ENCODE data around the gene NLRC5.

Gene NLRC5

GRCh38 chr16:57091200-57091974, 102.0 kb downstream of the NLRC5 start:
- TF ChIP-seq CTCF (IDR thresholded peaks at IDR 0.05), result no peak

GRCh38 chr16:57091975-57092785, 102.8 kb downstream of the NLRC5 start, which contains the start of gene CPNE2:
TSS of gene CPNE2 (plus strand) at chr16:57092583. CDS start at chr16:57110743, 18,160 bp downstream.
- TF ChIP-seq CTCF (IDR thresholded peaks at IDR 0.05), result no peak

GRCh38 chr16:57092786-57093411, 103.5 kb downstream of the NLRC5 start:
- peak; percentile 82 for TF ChIP-seq CTCF (IDR thresholded peaks at IDR 0.05)

DNA sequence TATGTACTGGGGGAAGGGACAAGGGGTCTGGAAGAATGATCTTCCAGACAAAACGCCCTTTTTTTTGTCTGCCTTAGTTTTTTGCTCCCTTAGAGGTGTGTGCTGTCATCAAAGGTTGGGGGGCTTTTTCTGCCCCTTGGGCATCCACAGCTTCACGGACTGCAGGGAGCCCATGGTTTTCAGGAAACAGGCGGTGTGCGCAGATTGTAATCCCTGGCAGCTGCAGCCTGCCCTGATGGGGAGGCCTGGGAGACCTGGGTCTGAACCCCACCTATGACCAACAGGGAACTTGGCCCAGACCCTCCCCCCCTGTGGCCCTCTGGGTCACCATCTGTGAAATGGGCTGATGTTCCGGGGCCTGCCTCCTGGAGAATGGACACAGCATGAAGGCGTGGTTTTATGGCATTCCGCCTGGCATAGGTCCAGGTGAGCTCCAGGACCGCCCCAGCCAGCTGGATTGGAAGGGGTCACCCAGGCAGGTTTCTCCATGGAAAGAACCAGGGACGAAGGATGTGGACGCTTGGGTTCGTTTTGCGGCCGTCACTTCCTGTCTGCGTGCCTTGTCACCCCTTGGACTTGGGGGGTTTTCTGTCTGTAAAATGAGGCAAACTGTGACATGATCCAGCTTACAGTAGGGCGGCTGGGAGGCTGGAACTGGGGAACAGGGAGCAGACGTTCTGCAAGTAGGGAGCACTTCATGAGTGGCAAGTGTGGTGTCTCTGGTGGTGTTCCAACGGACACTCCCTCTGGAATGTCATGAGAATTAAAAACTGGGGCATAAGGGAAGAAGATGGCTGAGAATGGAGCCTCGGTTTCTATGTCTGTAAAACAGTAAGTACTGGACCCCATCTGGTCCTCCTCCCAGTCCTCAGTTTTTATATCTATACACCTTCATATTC, 104.6 kb downstream of the NLRC5 start:
- TF ChIP-seq CTCF (IDR thresholded peaks at IDR 0.05), result no peak

- no peak for TF ChIP-seq CTCF (IDR thresholded peaks at IDR 0.05)
Measured at GRCh38 chr16:57094911-57095310, 105.6 kb downstream of the NLRC5 start.

DNA sequence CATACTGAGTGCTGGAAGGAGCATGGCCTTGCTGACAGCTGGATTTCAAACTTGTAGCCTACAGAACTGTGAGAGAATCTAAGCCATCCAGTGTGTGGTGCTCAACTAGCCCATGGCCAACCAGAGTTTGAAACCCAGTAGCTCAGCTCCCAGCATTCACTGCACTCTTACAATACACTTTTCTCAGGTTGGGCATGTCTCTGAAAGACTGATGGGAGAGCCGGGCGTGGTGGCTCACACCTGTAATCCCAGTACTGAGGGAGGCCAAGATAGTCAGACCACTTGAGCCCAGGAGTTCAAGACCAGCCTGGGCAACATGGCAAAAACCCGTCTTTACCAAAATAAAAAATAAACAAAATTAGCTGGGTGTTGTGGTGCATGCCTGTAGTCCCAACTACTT, 106.8 kb downstream of the NLRC5 start:
- no peak for TF ChIP-seq CTCF (IDR thresholded peaks at IDR 0.05)

GRCh38 chr16:57096793-57097192, 107.4 kb downstream of the NLRC5 start:
- no peak for TF ChIP-seq CTCF (IDR thresholded peaks at IDR 0.05)
